Esophagus muscularis mucosa (tissue), 4 donors: Measurements from ENCODE around the gene BANF1. TPM values are rescaled to one million over a fixed set of nuclear protein-coding genes. Genes with fewer than 3 reads are reported as not detected.

Experiments used
- DNase-seq: peaks from one replicate; pipeline ENCODE4 v3.0.0-alpha.2; 2017; ENCODE audit errors: extremely low spot score
- H3K27ac ChIP-seq, 4 donors: fragments of 200-600 bp; sonication (generic); replicated peaks in 1 of 4; 1 replicate in 3 of 4; 2 replicates in 1 of 4; pipeline ENCODE4 v1.5.1; 2016 to 2019; ENCODE audit warnings: mild to moderate bottlenecking in 1 of 4
- H3K27me3 ChIP-seq, 4 donors: fragments of 200-600 bp; sonication (generic); one replicate each; pipeline versions ENCODE4 v1.5.1 to v1.6.0; 2016 to 2019
- H3K36me3 ChIP-seq, 4 donors: fragments of 200-600 bp; sonication (generic); one replicate each; pipeline ENCODE4 v1.5.1; 2016 to 2019
- H3K4me1 ChIP-seq, 4 donors: fragments of 200-600 bp; sonication (generic); one replicate each; pipeline ENCODE4 v1.5.1; 2016 to 2019
- H3K4me3 ChIP-seq, 4 donors: fragments of 200-600 bp; sonication (generic); 1 replicate in 2 of 4; 2 replicates in 2 of 4; pipeline ENCODE4 v1.5.1; 2016 to 2019; ENCODE audit warnings: mild to moderate bottlenecking in 4 of 4, moderate library complexity in 1 of 4
- H3K9me3 ChIP-seq, 4 donors: fragments of 200-600 bp; sonication (generic); 1 replicate in 3 of 4; 2 replicates in 1 of 4; pipeline ENCODE4 v1.5.1; 2016 to 2019
- EP300 ChIP-seq: sonication (generic); formaldehyde crosslinking; IDR thresholded peaks from one replicate; pipeline ENCODE4 v1.6.1; 2017; ENCODE audit warnings: antibody characterized with exemption
- POLR2A ChIP-seq: fragments of 450-650 bp; IDR thresholded peaks from one replicate; pipeline ENCODE4 v1.6.1; 2017; ENCODE audit warnings: antibody characterized with exemption, moderate library complexity, mild to moderate bottlenecking, low read depth
- POLR2AphosphoS5 ChIP-seq, 2 donors: sonication (generic); formaldehyde crosslinking; IDR thresholded peaks; one replicate each; pipeline ENCODE4 v1.6.1; 2017; ENCODE audit warnings: antibody characterized with exemption in 2 of 2
- WGBS: methylation state at CpG from one replicate; pipeline ENCODE4 v1.1.5; 2018; 5-methylcytosine and 5-hydroxymethylcytosine counted together
- intact Hi-C: fragments of 100-400 bp; cut with DNase I; formaldehyde crosslinking; loops from one replicate; pipeline ENCODE4 v1.15.1; 2023
- total RNA-seq, 4 donors: library from RNA; depleted of rRNA; stranded (reverse); fragments of >200 nt; gene quantifications; one replicate each; pipeline versions ENCODE4 v1.1.0 to v1.2.1, GENCODE V29; 2016
- TF ChIP-seq, protein P1 (sequence below), 3 experiments: fragments of 200-600 bp in 2 of 3; fragments of 450-650 bp in 1 of 3; sonication (generic) in 2 of 3; IDR thresholded peaks; one replicate each; pipeline ENCODE4 v1.5.1; 2017 to 2019; ENCODE audit warnings: antibody characterized with exemption in 3 of 3, mild to moderate bottlenecking in 2 of 3, moderate library complexity in 1 of 3

BANF1 gene
- total RNA-seq, 4 donors from 2014 or later, result 46.9 to 72.5 (median 57.9) TPM

DNA sequence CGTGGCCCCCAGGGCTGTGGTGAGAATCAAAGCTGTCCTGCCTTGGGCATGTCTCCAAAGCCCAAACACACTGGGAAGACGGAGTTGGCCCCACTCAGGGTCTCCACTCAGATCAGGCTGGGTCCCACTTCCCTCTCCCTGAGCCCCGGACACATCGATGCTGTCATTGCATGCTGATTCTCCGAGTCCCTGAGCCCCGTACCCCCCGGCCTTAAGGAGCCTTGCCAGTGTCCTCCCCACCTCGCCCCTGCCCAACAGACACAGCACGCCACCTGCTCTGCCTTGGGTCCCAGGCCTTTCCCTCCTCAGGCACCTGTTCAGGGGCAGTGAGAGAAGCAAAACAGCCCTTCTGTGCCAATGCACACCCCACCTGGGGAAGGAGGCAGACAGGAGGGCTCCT lies 15.0 kb upstream of the BANF1 start:
- Histone ChIP-seq H3K4me3 (no peak overlapping the region), H3K9me3 (no peaks in the 10 kb centered on the region), H3K27ac (no peak overlapping the region), H3K36me3 (peaks cover 0 to 3% (median 0%) of the 10 kb centered on the region in 4 donors), H3K27me3 (no peaks in the 10 kb centered on the region), H3K4me1 (peaks cover 0 to 26% (median 13%) of the 10 kb centered on the region in 4 donors)
- WGBS, result 70% methylated on average over 9 of the region's 9 CpGs
- DNase-seq, result no peak
- intact Hi-C loops, result loop anchor here (1.0 to 10.0 kb wide), 3 partner anchors 63 to 280 kb away; no protein-coding TSS in a partner anchor
- TF ChIP-seq POLR2A, result no peak
- TF ChIP-seq, protein P1, sequence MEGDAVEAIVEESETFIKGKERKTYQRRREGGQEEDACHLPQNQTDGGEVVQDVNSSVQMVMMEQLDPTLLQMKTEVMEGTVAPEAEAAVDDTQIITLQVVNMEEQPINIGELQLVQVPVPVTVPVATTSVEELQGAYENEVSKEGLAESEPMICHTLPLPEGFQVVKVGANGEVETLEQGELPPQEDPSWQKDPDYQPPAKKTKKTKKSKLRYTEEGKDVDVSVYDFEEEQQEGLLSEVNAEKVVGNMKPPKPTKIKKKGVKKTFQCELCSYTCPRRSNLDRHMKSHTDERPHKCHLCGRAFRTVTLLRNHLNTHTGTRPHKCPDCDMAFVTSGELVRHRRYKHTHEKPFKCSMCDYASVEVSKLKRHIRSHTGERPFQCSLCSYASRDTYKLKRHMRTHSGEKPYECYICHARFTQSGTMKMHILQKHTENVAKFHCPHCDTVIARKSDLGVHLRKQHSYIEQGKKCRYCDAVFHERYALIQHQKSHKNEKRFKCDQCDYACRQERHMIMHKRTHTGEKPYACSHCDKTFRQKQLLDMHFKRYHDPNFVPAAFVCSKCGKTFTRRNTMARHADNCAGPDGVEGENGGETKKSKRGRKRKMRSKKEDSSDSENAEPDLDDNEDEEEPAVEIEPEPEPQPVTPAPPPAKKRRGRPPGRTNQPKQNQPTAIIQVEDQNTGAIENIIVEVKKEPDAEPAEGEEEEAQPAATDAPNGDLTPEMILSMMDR (IDR thresholded peaks at IDR 0.05), result no peak
- TF ChIP-seq POLR2AphosphoS5 (IDR thresholded peaks at IDR 0.05), result no peak
- no peak for TF ChIP-seq EP300

DNA sequence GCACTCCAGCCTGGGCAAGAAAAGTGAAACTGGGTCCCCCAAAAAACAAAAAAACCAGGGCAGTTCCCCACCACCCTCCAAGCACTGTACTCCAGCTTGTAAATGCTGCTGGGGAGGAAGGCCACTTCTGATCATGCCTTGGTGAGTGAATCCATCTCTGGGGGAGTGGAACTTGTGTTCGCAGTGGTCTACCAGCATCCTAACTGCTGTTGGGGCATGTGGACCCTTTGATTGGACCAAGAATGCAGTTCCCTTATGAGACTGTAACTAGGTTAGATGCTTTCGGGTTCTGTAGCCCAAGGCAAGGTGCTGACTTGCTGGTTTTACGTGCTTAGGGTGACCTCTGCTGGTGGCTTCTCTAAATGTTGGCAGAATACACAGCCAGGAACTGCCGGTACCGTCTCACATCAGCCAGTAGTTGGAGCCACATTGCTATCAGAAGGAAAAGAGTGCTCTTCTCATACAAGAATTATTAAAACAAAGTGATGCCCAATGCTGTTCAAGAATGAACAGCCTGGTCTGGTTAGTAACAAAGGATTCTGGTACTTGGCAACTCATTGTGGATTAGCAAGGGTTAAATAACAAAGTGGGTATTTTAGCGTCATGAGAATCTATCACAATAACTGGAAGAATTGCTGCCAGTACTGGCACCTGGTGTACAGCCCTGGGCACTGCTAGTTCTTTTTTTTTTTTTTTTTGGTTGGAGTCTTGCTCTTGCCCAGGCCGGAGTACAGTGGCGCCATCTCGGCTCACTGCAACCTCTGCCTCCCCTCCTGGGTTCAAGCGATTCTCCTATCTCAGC lies 13.3 kb upstream of the BANF1 start:
- Histone ChIP-seq H3K4me3 (no peak overlapping the region), H3K27ac (peak overlapping the region in 3 of 4 donors; percentile 1 to 43 (median 20)), H3K9me3 (no peaks in the 10 kb centered on the region), H3K27me3 (no peaks in the 10 kb centered on the region), H3K4me1 (peaks cover 0 to 26% (median 13%) of the 10 kb centered on the region in 4 donors), H3K36me3 (peaks cover 0 to 3% (median 0%) of the 10 kb centered on the region in 4 donors)
- DNase-seq, result peak; percentile 98
- TF ChIP-seq POLR2AphosphoS5 (IDR thresholded peaks at IDR 0.05) (peak; percentile 67 to 85), EP300 (no peak)
- TF ChIP-seq, protein P1 (IDR thresholded peaks at IDR 0.05), result peak; percentile 90 to 99 (median 90)
- intact Hi-C loops, result loop anchor here (2.0 to 10.0 kb wide), 3 partner anchors 64 to 282 kb away; partner anchors contain the start of gene AP5B1
- 18% methylated on average over 9 of the region's 10 CpGs for WGBS

DNA sequence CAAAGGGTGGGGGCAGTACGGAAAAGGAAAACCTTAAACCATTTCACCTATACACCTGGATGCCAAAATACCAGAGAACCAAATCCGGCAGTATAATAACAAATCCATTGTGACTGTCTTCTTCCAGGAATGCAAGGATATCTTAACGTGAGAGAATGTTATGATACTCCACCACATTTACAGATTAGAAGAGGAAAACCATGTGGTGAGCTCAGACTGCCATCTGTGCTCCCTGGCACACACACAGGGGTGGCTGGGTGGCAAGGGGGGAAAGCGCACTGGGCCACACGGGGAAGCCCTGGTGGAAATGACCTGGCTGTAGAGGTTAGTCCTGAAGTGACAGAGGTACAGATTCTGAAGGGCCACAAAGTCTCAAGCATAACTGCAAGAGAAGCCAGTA lies 10.2 kb upstream of the BANF1 start:
- Histone ChIP-seq H3K27ac (no peak overlapping the region), H3K4me3 (no peak overlapping the region), H3K27me3 (no peaks in the 10 kb centered on the region), H3K9me3 (no peaks in the 10 kb centered on the region), H3K36me3 (peaks cover 3 to 17% (median 8%) of the 10 kb centered on the region in 4 donors), H3K4me1 (peaks cover 0 to 11% (median 5%) of the 10 kb centered on the region in 4 donors)
- TF ChIP-seq, protein P1 (IDR thresholded peaks at IDR 0.05), result no peak
- TF ChIP-seq EP300, result no peak
- no peak for TF ChIP-seq POLR2A
- no peak for TF ChIP-seq POLR2AphosphoS5 (IDR thresholded peaks at IDR 0.05)
- intact Hi-C loops, result no loop called here
- WGBS, result 84% methylated on average over 5 of the region's 5 CpGs
- no peak for DNase-seq

DNA sequence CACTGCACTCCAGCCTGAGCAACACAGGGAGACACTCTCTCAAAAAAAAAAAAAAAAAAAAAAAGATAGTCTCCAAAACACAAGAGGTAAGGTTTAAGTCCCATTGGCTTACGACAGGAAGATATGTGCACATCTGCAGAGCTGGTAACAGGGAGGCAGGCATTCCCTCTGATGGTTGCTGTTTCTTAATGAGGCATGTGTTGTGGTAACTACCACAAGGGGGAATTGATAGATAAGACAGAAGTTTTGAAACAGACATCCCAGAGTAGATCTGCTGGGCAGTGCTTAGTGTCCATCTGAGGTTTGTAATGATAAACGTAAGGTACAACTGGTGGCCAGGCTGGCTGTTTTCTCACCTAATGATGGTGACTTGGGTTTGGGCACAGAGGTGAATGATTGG lies 5.0 kb upstream of the BANF1 start:
- no peaks in the 10 kb centered on the region for H3K27me3 ChIP-seq
- intact Hi-C loops, result no loop called here
- TF ChIP-seq, protein P1 (IDR thresholded peaks at IDR 0.05), result no peak
- TF ChIP-seq POLR2AphosphoS5 (IDR thresholded peaks at IDR 0.05), result no peak
- no peak for TF ChIP-seq POLR2A
- TF ChIP-seq EP300, result no peak
- DNase-seq, result no peak
- WGBS, result 87% methylated on average over 2 of the region's 2 CpGs
- H3K9me3 ChIP-seq, result no peaks in the 10 kb centered on the region
- no peak overlapping the region for H3K27ac ChIP-seq
- no peak overlapping the region for H3K4me3 ChIP-seq
- H3K4me1 ChIP-seq, result peaks cover 13 to 23% (median 18%) of the 10 kb centered on the region in 4 donors
- peaks cover 33 to 51% (median 40%) of the 10 kb centered on the region in 4 donors for H3K36me3 ChIP-seq
